ENCODE measurements around the gene PEX11B.

- no peak for TF ChIP-seq CTCF (conservative IDR thresholded peaks at IDR 0.05; ENCODE audit: low read depth in 2 of 2)
- no peak for TF ChIP-seq EZH2 (IDR thresholded peaks at IDR 0.05; ENCODE audit: low read depth, unreplicated experiment)
- no peak for TF ChIP-seq EZH2phosphoT487 (IDR thresholded peaks at IDR 0.05; ENCODE audit: unreplicated experiment)
- TF ChIP-seq POLR2AphosphoS5 (IDR thresholded peaks at IDR 0.05; ENCODE audit: low read depth): no peak
- no peak for TF ChIP-seq REST (IDR thresholded peaks at IDR 0.05; ENCODE audit: unreplicated experiment)
- TF ChIP-seq JUNB (IDR thresholded peaks at IDR 0.05; ENCODE audit: unreplicated experiment): no peak
- no peak for TF ChIP-seq CREB1 (CRISPR knock-in tag; IDR thresholded peaks at IDR 0.05; ENCODE audit: low read depth)
- no peak for TF ChIP-seq STAT1 (IDR thresholded peaks at IDR 0.05; ENCODE audit: unreplicated experiment)
- TF ChIP-seq ETS1 (IDR thresholded peaks at IDR 0.05): no peak
These were observed 25.0 kb downstream of the PEX11B start for GRCh38 chr1:145893306-145894055.
